Mucosa of rectum (tissue), 2 donors: ENCODE measurements around the gene RSPH9.

Experiments
- H3K27ac ChIP-seq, 2 donors: one replicate each; pipeline ENCODE4 v1.7.0; 2013; ENCODE audit warnings: inconsistent platforms in 2 of 2, low read depth in 2 of 2, low read length in 2 of 2
- H3K27me3 ChIP-seq, 2 donors: one replicate each; pipeline ENCODE4 v1.7.0; 2013; ENCODE audit warnings: low read length in 2 of 2; ENCODE audit not compliant: control insufficient read depth in 2 of 2, insufficient read depth in 2 of 2
- H3K36me3 ChIP-seq, 2 donors: one replicate each; pipeline ENCODE4 v1.7.0; 2013; ENCODE audit warnings: low read length in 2 of 2; ENCODE audit not compliant: control insufficient read depth in 2 of 2, insufficient read depth in 2 of 2
- H3K4me1 ChIP-seq, 2 donors: one replicate each; pipeline ENCODE4 v1.7.0; 2013; ENCODE audit warnings: low read length in 2 of 2, mild to moderate bottlenecking in 1 of 2; ENCODE audit not compliant: control insufficient read depth in 2 of 2, insufficient read depth in 2 of 2
- H3K4me3 ChIP-seq, 2 donors: one replicate each; pipeline ENCODE4 v1.7.0; 2013; ENCODE audit warnings: low read length in 2 of 2
- H3K9ac ChIP-seq, 2 donors: one replicate each; pipeline ENCODE4 v1.7.0; 2013; ENCODE audit warnings: low read length in 2 of 2, low read depth in 1 of 2, mild to moderate bottlenecking in 1 of 2
- H3K9me3 ChIP-seq, 2 donors: one replicate each; pipeline ENCODE4 v1.7.0; 2013; ENCODE audit warnings: low read length in 2 of 2; ENCODE audit not compliant: control insufficient read depth in 2 of 2
- donor health status: healthy.
- donor health status: Normal muscosa, but diverticular disease.

The RSPH9 gene

DNA sequence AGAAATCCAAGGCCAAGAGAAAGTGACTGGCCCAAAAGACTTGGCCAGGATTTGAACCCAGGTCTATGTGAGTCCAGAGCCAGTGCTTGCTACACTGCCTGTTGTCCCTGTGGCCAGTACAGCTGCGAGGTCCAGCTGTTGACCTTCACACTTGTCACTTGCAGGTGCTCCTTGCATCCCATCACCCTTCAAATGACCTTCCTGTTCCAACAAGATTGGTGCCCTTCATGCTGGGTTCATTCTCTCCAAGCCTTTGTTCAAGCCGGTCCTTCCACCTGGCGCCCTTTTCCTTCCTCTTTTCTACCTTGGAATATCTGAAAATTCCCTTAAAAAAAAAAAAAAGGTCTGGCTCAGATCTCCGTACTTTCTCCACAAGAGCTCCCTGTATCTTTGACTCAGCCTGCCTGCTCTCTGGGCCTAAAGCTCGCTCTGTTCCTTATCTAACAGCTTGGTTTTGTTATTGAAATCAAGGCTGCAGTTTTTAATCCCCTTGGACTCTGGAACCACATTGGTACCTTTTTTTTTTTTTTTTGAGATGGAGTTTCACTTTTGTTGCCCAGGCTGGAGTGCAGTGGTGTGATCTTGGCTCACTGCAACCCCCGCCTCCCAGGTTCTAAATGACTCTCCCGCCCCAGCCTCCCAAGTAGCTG, 64.9 kb downstream of the RSPH9 start:
- no peaks in the 10 kb centered on the region for H3K36me3 ChIP-seq
- peak overlapping the region in 1 of 2 donors; percentile 64 for H3K27ac ChIP-seq
- no peaks in the 10 kb centered on the region for H3K27me3 ChIP-seq
- no peaks in the 10 kb centered on the region for H3K9me3 ChIP-seq
- H3K4me1 ChIP-seq, result peaks cover 10 to 23% of the 10 kb centered on the region in 2 donors
- H3K4me3 ChIP-seq, result no peak overlapping the region
- no peak overlapping the region for H3K9ac ChIP-seq

DNA sequence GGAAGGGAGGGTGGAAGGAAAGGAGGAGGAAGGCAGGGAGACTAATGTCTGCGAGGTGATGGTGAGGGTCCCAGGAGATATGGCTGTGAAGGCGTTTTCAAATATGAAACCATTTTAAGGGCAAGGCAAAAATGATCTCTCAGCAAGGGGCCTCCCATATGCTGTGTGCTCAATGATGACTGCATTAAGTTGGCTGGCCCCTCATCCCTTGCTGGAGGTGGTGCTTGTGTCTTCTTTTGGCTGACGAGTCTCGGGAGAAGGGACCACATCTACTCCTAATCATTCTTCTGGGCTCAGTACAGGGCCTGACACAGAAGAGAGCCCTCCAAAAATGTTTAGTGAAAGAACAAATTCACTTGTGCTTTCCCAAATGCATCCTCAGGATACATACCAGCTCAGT, 65.7 kb downstream of the RSPH9 start:
- Histone ChIP-seq H3K36me3 (no peaks in the 10 kb centered on the region), H3K9ac (no peak overlapping the region), H3K4me1 (peaks cover 12 to 19% of the 10 kb centered on the region in 2 donors), H3K9me3 (no peaks in the 10 kb centered on the region), H3K4me3 (no peak overlapping the region), H3K27ac (no peak overlapping the region), H3K27me3 (no peaks in the 10 kb centered on the region)

- Histone ChIP-seq H3K27ac (no peak overlapping the region), H3K9me3 (no peaks in the 10 kb centered on the region), H3K36me3 (no peaks in the 10 kb centered on the region), H3K9ac (no peak overlapping the region), H3K4me3 (no peak overlapping the region), H3K4me1 (peaks cover 10 to 11% of the 10 kb centered on the region in 2 donors), H3K27me3 (no peaks in the 10 kb centered on the region)
Observed at GRCh38 chr6:43712579-43712978, 67.7 kb downstream of the RSPH9 start.

DNA sequence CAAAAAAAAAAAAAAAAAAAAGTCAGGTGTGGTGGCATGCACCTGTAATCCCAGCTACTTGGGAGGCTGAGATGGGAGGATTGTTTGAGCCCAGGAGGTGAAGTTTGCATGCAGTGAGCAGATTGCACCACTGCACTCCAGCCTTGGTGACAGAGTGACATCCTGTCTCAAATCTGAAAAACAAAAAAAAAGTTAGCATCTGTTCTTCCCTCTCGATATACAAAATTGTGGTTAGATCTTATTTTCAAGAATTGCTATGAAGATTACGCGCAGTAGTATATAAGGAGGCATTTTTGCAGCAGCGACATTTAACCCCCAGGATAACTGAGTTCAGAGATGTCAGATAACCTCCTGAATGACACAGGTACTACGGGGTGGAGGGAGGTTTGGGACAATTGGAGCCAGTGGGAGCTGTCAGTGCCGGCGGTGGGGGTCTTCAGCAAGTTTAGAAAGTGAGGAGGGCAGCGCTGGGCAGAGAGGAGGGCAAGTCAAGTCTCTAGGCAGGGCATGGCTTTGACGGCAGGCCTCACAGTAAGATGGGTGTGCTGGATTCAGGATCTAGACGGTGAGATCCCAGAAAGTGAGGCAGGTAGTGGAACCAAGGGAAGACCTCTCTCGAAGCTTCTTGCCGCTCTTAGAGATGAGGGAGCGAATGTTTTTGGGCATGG, 68.9 kb downstream of the RSPH9 start:
- Histone ChIP-seq H3K36me3 (no peaks in the 10 kb centered on the region), H3K4me3 (no peak overlapping the region), H3K4me1 (peaks cover 10 to 11% of the 10 kb centered on the region in 2 donors), H3K27me3 (no peaks in the 10 kb centered on the region), H3K27ac (peak overlapping the region in 1 of 2 donors; percentile 65), H3K9ac (no peak overlapping the region), H3K9me3 (no peaks in the 10 kb centered on the region)

- Histone ChIP-seq H3K27me3 (no peaks in the 10 kb centered on the region), H3K27ac (peak overlapping the region in 1 of 2 donors; percentile 65), H3K36me3 (no peaks in the 10 kb centered on the region), H3K9me3 (no peaks in the 10 kb centered on the region), H3K9ac (no peak overlapping the region), H3K4me1 (peaks cover 6 to 11% of the 10 kb centered on the region in 2 donors), H3K4me3 (no peak overlapping the region)
Observed at GRCh38 chr6:43714311-43715055, 69.6 kb downstream of the RSPH9 start.

- Histone ChIP-seq H3K36me3 (no peaks in the 10 kb centered on the region), H3K27me3 (no peaks in the 10 kb centered on the region), H3K4me3 (no peak overlapping the region), H3K27ac (peak overlapping the region in 1 of 2 donors; percentile 67), H3K9me3 (no peaks in the 10 kb centered on the region), H3K9ac (no peak overlapping the region), H3K4me1 (peaks cover 4 to 7% of the 10 kb centered on the region in 2 donors)
Observed at GRCh38 chr6:43715056-43715788, 70.4 kb downstream of the RSPH9 start.

DNA sequence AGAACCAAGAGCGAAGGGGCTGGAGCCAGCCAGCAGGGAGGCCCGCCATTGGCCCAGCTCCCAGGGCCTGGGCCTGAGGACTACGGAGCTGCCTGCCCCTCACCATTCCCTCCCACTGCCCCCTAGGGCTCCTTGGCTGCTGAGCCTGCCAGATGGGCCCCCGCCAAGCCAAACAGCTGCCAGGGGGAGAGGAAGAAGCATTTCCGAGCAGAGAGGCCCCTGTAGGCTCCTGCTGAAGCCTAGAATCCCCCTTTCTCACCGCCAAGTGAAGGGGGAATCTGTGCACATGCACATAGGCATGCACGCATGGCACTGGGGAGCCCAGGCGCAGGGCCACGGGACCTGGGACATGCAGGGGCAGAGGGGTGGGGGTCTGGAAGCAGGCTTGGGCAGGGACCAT, 71.3 kb downstream of the RSPH9 start:
- Histone ChIP-seq H3K9me3 (no peaks in the 10 kb centered on the region), H3K27ac (peak overlapping the region; percentile 22 to 43), H3K9ac (no peak overlapping the region), H3K27me3 (no peaks in the 10 kb centered on the region), H3K4me3 (no peak overlapping the region), H3K4me1 (peaks cover 4 to 7% of the 10 kb centered on the region in 2 donors), H3K36me3 (no peaks in the 10 kb centered on the region)

DNA sequence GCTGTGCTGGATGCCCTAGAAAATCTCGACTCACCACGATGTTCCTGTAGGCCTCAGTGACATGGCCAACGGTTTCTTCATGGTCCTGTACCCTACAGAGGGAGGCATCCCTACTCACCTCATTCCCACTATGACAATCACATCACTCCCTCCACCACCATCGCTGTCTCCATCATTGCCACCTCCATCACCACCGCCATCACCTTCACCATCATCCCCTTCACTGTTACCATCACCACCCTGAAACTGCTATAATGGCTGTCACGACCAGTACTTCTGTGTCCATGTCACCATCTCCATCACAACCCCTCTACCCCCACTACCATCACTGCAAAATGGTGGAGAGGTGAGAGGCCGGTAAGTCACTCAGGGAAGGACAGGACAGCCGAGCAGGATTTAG, 72.6 kb downstream of the RSPH9 start:
- H3K4me3 ChIP-seq, result no peak overlapping the region
- peaks cover 4 to 7% of the 10 kb centered on the region in 2 donors for H3K4me1 ChIP-seq
- no peak overlapping the region for H3K27ac ChIP-seq
- no peaks in the 10 kb centered on the region for H3K27me3 ChIP-seq
- no peaks in the 10 kb centered on the region for H3K36me3 ChIP-seq
- no peaks in the 10 kb centered on the region for H3K9me3 ChIP-seq
- no peak overlapping the region for H3K9ac ChIP-seq

- Histone ChIP-seq H3K27me3 (no peaks in the 10 kb centered on the region), H3K9me3 (no peaks in the 10 kb centered on the region), H3K4me1 (peaks cover 4 to 7% of the 10 kb centered on the region in 2 donors), H3K4me3 (no peak overlapping the region), H3K36me3 (no peaks in the 10 kb centered on the region), H3K27ac (no peak overlapping the region), H3K9ac (no peak overlapping the region)
Observed at GRCh38 chr6:43717822-43718221, 73.0 kb downstream of the RSPH9 start.
